ENCODE results near the gene DPP9. TPM values are rescaled to one million over a fixed set of nuclear protein-coding genes. Genes with fewer than 3 reads are reported as not detected.

DPP9 gene
- total RNA-seq, 1 experiment from 2014 or later, result 46.4 TPM

- Mint-ChIP-seq H3K9me3 (no peaks in the 10 kb centered on the region), H3K4me3 (no peak overlapping the region), H3K4me1 (no peaks in the 10 kb centered on the region), H3K36me3 (ENCODE audit: insufficient read depth in 1 of 3, low read depth in 3 of 3) (peaks cover 23 to 53% (median 44%) of the 10 kb centered on the region in 3 experiments; a peak in 6 of 7 replicates), H3K27me3 (ENCODE audit: low read depth) (no peaks in the 10 kb centered on the region), H3K27ac (peak overlapping the region in 1 of 3 experiments; percentile 69; a peak in 3 of 7 replicates)
- no peaks in the 10 kb centered on the region for H3K79me2 ChIP-seq (ENCODE audit: insufficient read depth, low read length)
- no peak overlapping the region for H4K5ac ChIP-seq (ENCODE audit: insufficient read length, low read depth, low read length)
- no peak overlapping the region for H3K4ac ChIP-seq (ENCODE audit: low read depth, low read length)
- H3K9me3 ChIP-seq (ENCODE audit: control insufficient read depth, low read depth, low read length), result no peaks in the 10 kb centered on the region
- H2BK15ac ChIP-seq (ENCODE audit: low read depth, low read length), result no peak overlapping the region
- no peaks in the 10 kb centered on the region for H4K20me1 ChIP-seq (ENCODE audit: control insufficient read depth, insufficient read depth, insufficient read length)
- H2BK5ac ChIP-seq (ENCODE audit: insufficient read length, low read length), result no peak overlapping the region
- no peak for DNase-seq
- H3K18ac ChIP-seq (ENCODE audit: insufficient read length, low read depth, low read length), result no peak overlapping the region
- no peak overlapping the region for H3K27ac ChIP-seq (ENCODE audit: insufficient read length, low read depth, low read length)
- H3K9ac ChIP-seq (ENCODE audit: extremely low read depth, insufficient read length, low read length), result no peak overlapping the region
- H3K4me1 ChIP-seq (ENCODE audit: insufficient read depth, low read length), result no peaks in the 10 kb centered on the region
- no peaks in the 10 kb centered on the region for H3K23me2 ChIP-seq (ENCODE audit: insufficient read length, low read depth, low read length, poor library complexity, severe bottlenecking)
- H4K8ac ChIP-seq (replicated peaks; ENCODE audit: insufficient read length, low read depth, low read length), result no peak overlapping the region
- no peaks in the 10 kb centered on the region for H3K79me1 ChIP-seq (ENCODE audit: insufficient read depth, low read depth, low read length, poor library complexity, severe bottlenecking)
- H2BK120ac ChIP-seq (ENCODE audit: low read depth, low read length, poor library complexity, severe bottlenecking), result no peak overlapping the region
- H4K91ac ChIP-seq (ENCODE audit: insufficient read length, low read depth, low read length), result no peak overlapping the region
- no peak overlapping the region for H3K4me2 ChIP-seq (ENCODE audit: insufficient read depth, insufficient read length, low read length)
- no peak overlapping the region for H3K23ac ChIP-seq (ENCODE audit: insufficient read length, low read depth, low read length)
- no peak overlapping the region for H2AK5ac ChIP-seq (ENCODE audit: insufficient read length, low read length)
- no peak overlapping the region for H2BK20ac ChIP-seq (ENCODE audit: low read depth, low read length, poor library complexity, severe bottlenecking)
- no peak overlapping the region for H3T11ph ChIP-seq (ENCODE audit: low read length)
- no CpG with 5 or more reads among the region's 10 CpGs for WGBS (ENCODE audit: extremely low coverage, insufficient read length, low lambda C conversion rate)
- H3K14ac ChIP-seq (ENCODE audit: insufficient read depth, low read length), result no peak overlapping the region
- no peak overlapping the region for H2AFZ ChIP-seq (ENCODE audit: low read length)
- no peak overlapping the region for H3K56ac ChIP-seq (ENCODE audit: insufficient read length, low read depth, low read length)
- no peaks in the 10 kb centered on the region for H3K27me3 ChIP-seq (ENCODE audit: insufficient read depth, low read length)
- no peak overlapping the region for H2BK12ac ChIP-seq (ENCODE audit: insufficient read length, low read depth, low read length)
- no peak for TF ChIP-seq CTCF (conservative IDR thresholded peaks at IDR 0.05)
Observed at GRCh38 chr19:4707956-4708650, 15.5 kb downstream of the DPP9 start.
